Measurements from ENCODE around the gene SCAMP1. TPM values are rescaled to one million over a fixed set of nuclear protein-coding genes. Genes with fewer than 3 reads are reported as not detected.

Gene SCAMP1
- total RNA-seq, 2 experiments from 2014 or later = 18.0 to 41.1 TPM

DNA sequence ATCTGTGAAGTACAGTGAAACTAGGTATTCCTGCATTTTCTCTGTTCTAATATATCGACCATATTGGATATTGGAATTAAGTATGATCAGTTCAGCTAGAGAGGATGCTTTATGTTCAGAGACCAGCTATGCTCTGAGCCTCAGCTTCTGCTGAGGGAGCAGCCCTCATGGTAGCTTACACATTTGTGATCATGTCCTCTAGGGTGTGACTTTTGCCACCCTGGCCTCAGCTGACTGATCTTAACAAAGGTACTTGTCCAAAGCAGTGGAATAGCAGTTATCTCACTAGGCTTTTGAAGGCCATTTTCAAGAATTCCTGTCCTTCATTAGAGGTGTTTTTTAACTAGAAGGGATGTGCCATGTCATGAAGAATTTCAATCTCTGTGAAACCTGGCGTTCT, 9.3 kb downstream of the SCAMP1 start:
- BruUV-seq (replicated peaks) = no TSS peak
- Histone ChIP-seq H3K36me3 (ENCODE audit: insufficient read depth, low read length) (peaks cover 9% of the 10 kb centered on the region; the same call in 1 of the 2 replicates), H3K4me2 (ENCODE audit: low read length) (peak overlapping the region; percentile 35; the same call in 1 of the 2 replicates), H3K4me1 (ENCODE audit: insufficient read depth, low read length, poor library complexity, severe bottlenecking) (peaks cover 15% of the 10 kb centered on the region), H3K27ac (ENCODE audit: low read depth, low read length, poor library complexity, severe bottlenecking) (no peak overlapping the region), H4K20me1 (ENCODE audit: insufficient read depth, low read length) (peaks cover 13% of the 10 kb centered on the region), H3K9me3 (ENCODE audit: low read length) (no peaks in the 10 kb centered on the region), H3K79me2 (ENCODE audit: insufficient read depth, low read depth, low read length) (peaks cover 94% of the 10 kb centered on the region), H3K9me2 (ENCODE audit: insufficient read depth, low read length) (no peaks in the 10 kb centered on the region), H2AFZ (ENCODE audit: low read length) (no peak overlapping the region), H3K4me3 (ENCODE audit: low read depth, low read length, poor library complexity, severe bottlenecking) (no peak overlapping the region)
- CTCF ChIA-PET (ENCODE audit: unreplicated experiment) = no interaction called here
- TF ChIP-seq CTCF (conservative IDR thresholded peaks at IDR 0.05; ENCODE audit: low read length) (no peak), EZH2phosphoT487 (IDR thresholded peaks at IDR 0.05; ENCODE audit: borderline replicate concordance, low read depth, low read length) (no peak)
- intact Hi-C loops (cut with micrococcal nuclease; ENCODE audit: unreplicated experiment) = no loop called here
- DNase-seq (ENCODE audit: low spot score) = no peak
- POLR2A ChIA-PET = no interaction called here

DNA sequence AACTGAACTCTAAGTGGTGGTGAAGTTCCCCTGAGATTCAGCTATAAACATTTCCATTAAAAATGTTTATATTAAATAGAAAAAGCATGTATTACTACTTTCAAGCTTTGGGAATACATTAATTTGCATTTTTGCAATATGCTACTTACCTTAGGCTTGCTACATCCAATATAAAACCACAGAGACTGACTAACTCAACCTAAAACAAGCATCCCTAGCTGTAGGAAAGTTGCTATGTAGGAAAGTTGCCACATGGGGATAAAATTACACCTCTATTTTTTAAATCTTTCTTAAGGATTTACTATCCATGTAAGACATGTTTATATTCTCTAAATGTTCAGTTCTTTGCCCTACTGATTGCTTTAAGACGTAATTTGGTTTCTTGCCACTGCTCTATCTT, 12.8 kb downstream of the SCAMP1 start:
- no TSS peak for BruUV-seq (replicated peaks)
- ChIA-PET CTCF (ENCODE audit: unreplicated experiment) (no interaction called here), POLR2A (interaction anchor here (0.6 to 1.0 kb wide), 2 partner anchors 14 to 1113 kb away, joined by 3 to 4 read pairs; no protein-coding TSS in a partner anchor)
- DNase-seq (ENCODE audit: low spot score) = no peak
- Histone ChIP-seq H3K9me3 (ENCODE audit: low read length) (no peaks in the 10 kb centered on the region), H3K9me2 (ENCODE audit: insufficient read depth, low read length) (no peaks in the 10 kb centered on the region), H3K36me3 (ENCODE audit: insufficient read depth, low read length) (no peaks in the 10 kb centered on the region), H3K4me1 (ENCODE audit: insufficient read depth, low read length, poor library complexity, severe bottlenecking) (peaks cover 15% of the 10 kb centered on the region), H3K4me2 (ENCODE audit: low read length) (no peak overlapping the region), H3K27ac (ENCODE audit: low read depth, low read length, poor library complexity, severe bottlenecking) (no peak overlapping the region), H4K20me1 (ENCODE audit: insufficient read depth, low read length) (peaks cover 8% of the 10 kb centered on the region), H3K79me2 (ENCODE audit: insufficient read depth, low read depth, low read length) (peaks cover 69% of the 10 kb centered on the region), H2AFZ (ENCODE audit: low read length) (no peak overlapping the region), H3K4me3 (ENCODE audit: low read depth, low read length, poor library complexity, severe bottlenecking) (no peak overlapping the region)
- TF ChIP-seq EZH2phosphoT487 (IDR thresholded peaks at IDR 0.05; ENCODE audit: borderline replicate concordance, low read depth, low read length) (no peak), CTCF (conservative IDR thresholded peaks at IDR 0.05; ENCODE audit: low read length) (no peak)
- intact Hi-C loops (cut with micrococcal nuclease; ENCODE audit: unreplicated experiment) = no loop called here

- POLR2A ChIA-PET = no interaction called here
- intact Hi-C loops (cut with micrococcal nuclease; ENCODE audit: unreplicated experiment) = no loop called here
- no TSS peak for BruUV-seq (replicated peaks)
Measured at GRCh38 chr5:78376315-78376714, 15.9 kb downstream of the SCAMP1 start.

More at GRCh38 chr5:78376315-78376714, 15.9 kb downstream of the SCAMP1 start:
- Histone ChIP-seq H3K4me2 (ENCODE audit: low read length) (no peak overlapping the region), H3K9me2 (ENCODE audit: insufficient read depth, low read length) (no peaks in the 10 kb centered on the region), H3K79me2 (ENCODE audit: insufficient read depth, low read depth, low read length) (peaks cover 46% of the 10 kb centered on the region), H3K27ac (ENCODE audit: low read depth, low read length, poor library complexity, severe bottlenecking) (no peak overlapping the region), H2AFZ (ENCODE audit: low read length) (no peak overlapping the region), H3K4me3 (ENCODE audit: low read depth, low read length, poor library complexity, severe bottlenecking) (no peak overlapping the region), H3K9me3 (ENCODE audit: low read length) (no peaks in the 10 kb centered on the region), H4K20me1 (ENCODE audit: insufficient read depth, low read length) (peaks cover 6% of the 10 kb centered on the region), H3K4me1 (ENCODE audit: insufficient read depth, low read length, poor library complexity, severe bottlenecking) (peaks cover under 1% of the 10 kb centered on the region), H3K36me3 (ENCODE audit: insufficient read depth, low read length) (no peaks in the 10 kb centered on the region)
- DNase-seq (ENCODE audit: low spot score) = no peak
- CTCF ChIA-PET (ENCODE audit: unreplicated experiment) = no interaction called here
- TF ChIP-seq EZH2phosphoT487 (IDR thresholded peaks at IDR 0.05; ENCODE audit: borderline replicate concordance, low read depth, low read length) = no peak
- TF ChIP-seq CTCF (conservative IDR thresholded peaks at IDR 0.05; ENCODE audit: low read length) = no peak

Measured in OCI-LY7 (cell line).